Measurements from ENCODE around the gene FCHO2. TPM values are rescaled to one million over a fixed set of nuclear protein-coding genes. Genes with fewer than 3 reads are reported as not detected.
"Not testable (repeated sequence)": the region's sequence is repeated elsewhere in the genome, so short reads cannot be mapped to it uniquely, and the experiment has no call there.

FCHO2 gene
- total and polyA plus RNA-seq, 2 donors (not counting 3 experiments of a cell fraction or from before 2014, with no cell fraction given) = 12.0 to 25.2 TPM

- TF ChIP-seq FOS (IDR thresholded peaks at IDR 0.05; ENCODE audit: borderline replicate concordance, insufficient read depth, low read length) (no peak), MYC (IDR thresholded peaks at IDR 0.05; ENCODE audit: low read depth, low read length) (no peak), POLR2A (IDR thresholded peaks at IDR 0.05; ENCODE audit: low read depth, low read length) (no peak), JUN (IDR thresholded peaks at IDR 0.05; ENCODE audit: borderline replicate concordance, insufficient read depth, insufficient read length, low read depth) (no peak)
- no peak overlapping the region for H2AFZ ChIP-seq (ENCODE audit: low read depth, low read length)
- H3K4me2 ChIP-seq (ENCODE audit: insufficient read depth, low read length) = no peak overlapping the region
- BruUV-seq (replicated peaks) = no TSS peak
- DNase-seq (ENCODE audit: low read depth, low spot score) (no peak), FAIRE-seq (no peak)
- intact Hi-C loops (cut with micrococcal nuclease) (no loop called here), dilution Hi-C loops (cut with MboI; ENCODE audit: extremely low pct_ligation_motif_present, low sequenced_read_pairs) (no loop called here)
- ChIA-PET POLR2A (no interaction called here), CTCF (interaction anchor here (0.7 kb wide), 1 partner anchor 22 kb away, joined by 3 read pairs; no protein-coding TSS in a partner anchor)
- H3K4me1 ChIP-seq (ENCODE audit: control insufficient read depth, extremely low read depth, insufficient read depth, low read length) = no peaks in the 10 kb centered on the region
- H3K9me1 ChIP-seq (replicated peaks; ENCODE audit: control insufficient read depth, extremely low read depth, insufficient read depth, low read length) = no peaks in the 10 kb centered on the region
- H3K27ac ChIP-seq (ENCODE audit: insufficient read depth, low read depth, low read length) = no peak overlapping the region
- peaks cover 0 to 2% of the 10 kb centered on the region in 2 experiments for H3K36me3 ChIP-seq (ENCODE audit: control insufficient read depth in 2 of 2, extremely low read depth in 1 of 2, insufficient read depth in 2 of 2, low read length in 2 of 2)
- H3K9me3 ChIP-seq (replicated peaks; ENCODE audit: control insufficient read depth, insufficient read depth, low read length) = no peaks in the 10 kb centered on the region
- no peaks in the 10 kb centered on the region for H4K20me1 ChIP-seq (replicated peaks; ENCODE audit: control insufficient read depth, extremely low read depth, insufficient read depth, low read length)
- H3K27me3 ChIP-seq (ENCODE audit: control insufficient read depth in 2 of 2, insufficient read depth in 2 of 2, low read length in 2 of 2) = no peaks in the 10 kb centered on the region
- no peaks in the 10 kb centered on the region for H3K79me2 ChIP-seq (ENCODE audit: control insufficient read depth, insufficient read depth, low read length)
- H3K4me3 ChIP-seq (replicated peaks in 1 of 3; ENCODE audit: insufficient read depth in 1 of 3, low read depth in 1 of 3, low read length in 3 of 3) = no peak overlapping the region
- no peak overlapping the region for H3K9ac ChIP-seq (replicated peaks; ENCODE audit: extremely low read depth, insufficient read depth, low read length)
Measured at GRCh38 chr5:73008831-73009230, 53.0 kb downstream of the FCHO2 start.

GRCh38 chr5:73011612-73012011 lies 55.8 kb downstream of the FCHO2 start:
- FAIRE-seq; H3K4me3 ChIP-seq (replicated peaks in 1 of 3; ENCODE audit: insufficient read depth in 1 of 3, low read depth in 1 of 3, low read length in 3 of 3); H3K9me1 ChIP-seq (replicated peaks; ENCODE audit: control insufficient read depth, extremely low read depth, insufficient read depth, low read length); intact Hi-C loops (cut with micrococcal nuclease); H2AFZ ChIP-seq (ENCODE audit: low read depth, low read length); H3K27me3 ChIP-seq (ENCODE audit: control insufficient read depth in 2 of 2, insufficient read depth in 2 of 2, low read length in 2 of 2); H3K27ac ChIP-seq (ENCODE audit: insufficient read depth, low read depth, low read length); H3K4me1 ChIP-seq (ENCODE audit: control insufficient read depth, extremely low read depth, insufficient read depth, low read length); H3K36me3 ChIP-seq (ENCODE audit: control insufficient read depth in 2 of 2, extremely low read depth in 1 of 2, insufficient read depth in 2 of 2, low read length in 2 of 2); H3K4me2 ChIP-seq (ENCODE audit: insufficient read depth, low read length); H3K9ac ChIP-seq (replicated peaks; ENCODE audit: extremely low read depth, insufficient read depth, low read length); BruUV-seq (replicated peaks); DNase-seq (ENCODE audit: low read depth, low spot score); POLR2A ChIA-PET; H3K9me3 ChIP-seq (replicated peaks; ENCODE audit: control insufficient read depth, insufficient read depth, low read length); H3K79me2 ChIP-seq (ENCODE audit: control insufficient read depth, insufficient read depth, low read length); H4K20me1 ChIP-seq (replicated peaks; ENCODE audit: control insufficient read depth, extremely low read depth, insufficient read depth, low read length); dilution Hi-C loops (cut with MboI; ENCODE audit: extremely low pct_ligation_motif_present, low sequenced_read_pairs): not testable (repeated sequence)
- CTCF ChIA-PET = interaction anchor here (0.6 to 1.0 kb wide), 2 partner anchors 12 to 487 kb away, joined by 3 to 4 read pairs; no protein-coding TSS in a partner anchor
